Activated T-helper 9 cell treated with anti-CD3 and anti-CD28 coated beads, Interleukin-2, amount 50 U/mL, for 16 hours (primary cell): ENCODE data around the gene SCD5.

Source experiments
- DNase-seq: peaks from one replicate; pipeline ENCODE4 v3.0.0-alpha.2; 2020; ENCODE audit warnings: low read depth

The SCD5 gene

DNA sequence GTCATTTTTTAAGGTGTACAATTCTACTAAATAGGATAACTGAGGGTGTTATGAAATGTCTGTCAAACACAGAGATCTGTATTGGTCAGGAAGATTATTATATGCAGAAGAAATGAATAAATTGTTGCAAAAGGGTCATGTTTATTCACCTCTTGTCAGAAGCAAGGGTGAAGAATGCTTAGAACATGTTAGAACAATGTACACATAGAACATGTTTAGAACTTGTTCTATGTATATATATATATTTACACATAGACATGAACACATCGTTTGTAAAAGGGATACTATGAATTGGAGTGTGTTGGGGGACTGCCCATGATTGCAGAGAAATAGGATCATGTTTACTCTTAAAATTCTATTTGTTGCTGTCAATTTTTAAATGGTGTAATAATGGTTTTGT lies 208.8 kb downstream of the SCD5 start:
- DNase-seq = no peak

DNA sequence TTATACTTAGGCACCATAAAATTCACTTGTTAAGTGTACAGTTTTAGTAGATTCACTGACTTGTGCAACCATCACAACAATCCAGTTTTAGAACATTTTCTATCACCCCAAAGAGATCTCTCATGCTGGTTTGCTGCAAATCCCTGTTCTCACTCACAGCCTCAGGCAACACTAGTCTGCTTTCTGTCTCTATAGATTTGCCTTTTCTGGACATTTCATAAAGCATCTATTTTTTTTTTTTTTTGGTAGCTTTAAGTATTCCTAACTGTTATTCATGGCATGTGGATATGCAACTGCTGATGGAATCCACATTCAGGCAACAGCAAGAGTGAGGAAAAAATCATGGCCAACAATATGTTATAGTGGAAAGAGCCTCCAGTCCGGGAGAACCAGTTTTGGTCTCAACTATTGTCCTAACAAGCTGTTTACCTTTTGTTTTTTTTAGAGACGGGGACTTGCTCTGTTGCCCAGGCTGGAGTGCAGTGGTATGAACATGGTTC lies 209.8 kb downstream of the SCD5 start:
- DNase-seq = no peak

GRCh38 chr4:82587826-82588540 lies 210.6 kb downstream of the SCD5 start:
- no peak for DNase-seq

DNA sequence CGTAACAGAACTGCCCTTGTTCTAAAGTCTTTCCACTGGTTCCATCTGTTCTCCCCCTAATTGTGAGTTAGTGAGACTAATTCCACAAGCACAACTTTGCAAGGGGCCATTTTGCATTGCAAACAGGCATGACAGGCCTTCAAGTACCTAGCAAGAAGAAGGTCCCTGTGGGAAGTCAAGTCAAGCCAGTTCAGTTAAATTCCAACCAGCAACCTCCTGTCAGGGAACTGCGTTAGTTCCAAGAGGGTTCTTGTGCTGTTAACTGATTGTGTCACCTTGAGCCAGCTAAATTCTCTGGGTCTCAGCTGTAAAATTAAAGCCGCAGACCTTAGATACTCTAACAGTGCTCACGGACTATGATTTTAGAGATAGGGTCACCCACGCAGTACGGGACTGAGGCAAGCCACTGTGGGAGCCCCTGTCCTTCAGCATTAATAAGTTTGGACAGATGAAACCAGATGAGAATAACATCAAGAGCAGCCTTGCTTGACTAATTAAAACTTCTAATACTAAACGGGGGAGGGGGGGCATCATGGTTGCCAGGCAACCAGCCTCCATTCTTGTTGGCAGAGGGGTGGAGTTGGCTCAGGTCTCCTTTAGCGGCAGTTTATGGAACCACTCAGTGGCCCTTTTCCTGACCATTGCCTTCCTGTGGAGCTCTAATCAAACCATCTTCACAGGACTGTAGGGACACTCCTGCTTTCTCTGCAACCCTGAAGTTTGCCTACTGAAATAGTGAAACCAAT lies 212.7 kb downstream of the SCD5 start:
- DNase-seq = no peak

GRCh38 chr4:82584931-82585330 lies 213.7 kb downstream of the SCD5 start:
- no peak for DNase-seq

- DNase-seq = no peak
These were observed 214.6 kb downstream of the SCD5 start for GRCh38 chr4:82583897-82584587.

DNA sequence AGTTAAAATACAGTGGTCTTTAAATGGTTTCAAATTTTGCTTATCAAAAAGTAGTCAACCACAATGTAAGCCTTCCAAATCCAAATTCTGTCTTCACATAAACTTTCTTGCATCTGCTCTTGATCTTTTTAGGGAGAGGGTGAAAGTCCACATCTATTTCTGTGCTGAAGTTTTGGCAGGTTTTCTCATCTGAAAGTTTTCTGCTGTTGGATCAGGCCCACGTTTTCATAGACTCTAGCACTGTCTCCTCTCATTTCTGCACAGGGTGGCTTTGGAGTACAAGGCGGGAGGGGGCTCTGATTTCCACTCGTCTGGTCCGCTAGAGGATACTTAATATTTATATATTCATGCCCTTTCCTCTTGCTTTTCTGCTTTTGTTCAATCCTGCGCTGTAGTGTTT lies 218.7 kb downstream of the SCD5 start:
- no peak for DNase-seq
